Measurements from ENCODE around the gene FIGN.

FIGN gene

GRCh38 chr2:163757814-163758213 is 22.0 kb upstream of the FIGN start:
- Histone ChIP-seq H3K27ac (no peak overlapping the region), H3K4me3 (no peak overlapping the region)
- TF ChIP-seq CTCF (IDR thresholded peaks at IDR 0.05) = no peak
- DNase-seq (ENCODE audit: low spot score) = no peak

DNA sequence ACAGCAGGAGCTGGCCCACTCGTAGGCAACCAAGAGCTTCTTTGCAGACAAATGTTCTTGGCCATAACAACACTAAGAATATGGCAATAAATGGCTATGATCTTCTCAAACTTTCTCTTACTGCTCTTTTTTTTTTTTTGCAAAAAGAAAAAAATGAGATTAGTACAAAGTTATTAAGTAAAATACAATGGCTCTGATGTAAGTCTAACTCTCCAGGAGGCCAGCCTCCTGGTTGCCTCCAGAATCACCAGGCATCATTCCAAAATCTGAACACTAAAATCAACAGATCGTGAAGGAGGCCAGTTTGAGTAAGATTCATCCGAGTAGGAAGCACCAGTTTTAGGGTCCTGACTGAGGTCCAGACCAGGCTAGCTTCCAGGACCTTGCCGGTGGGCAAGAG is 20.8 kb upstream of the FIGN start:
- no peak overlapping the region for H3K27ac ChIP-seq
- TF ChIP-seq CTCF (IDR thresholded peaks at IDR 0.05) = no peak

GRCh38 chr2:163755366-163755765 is 19.6 kb upstream of the FIGN start:
- Histone ChIP-seq H3K4me3 (no peak overlapping the region), H3K27ac (no peak overlapping the region)
- no peak for DNase-seq (ENCODE audit: low spot score)

More for the DNA sequence above, 20.8 kb upstream of the FIGN start:
- no peak for DNase-seq (ENCODE audit: low spot score)
- no peak overlapping the region for H3K4me3 ChIP-seq

DNA sequence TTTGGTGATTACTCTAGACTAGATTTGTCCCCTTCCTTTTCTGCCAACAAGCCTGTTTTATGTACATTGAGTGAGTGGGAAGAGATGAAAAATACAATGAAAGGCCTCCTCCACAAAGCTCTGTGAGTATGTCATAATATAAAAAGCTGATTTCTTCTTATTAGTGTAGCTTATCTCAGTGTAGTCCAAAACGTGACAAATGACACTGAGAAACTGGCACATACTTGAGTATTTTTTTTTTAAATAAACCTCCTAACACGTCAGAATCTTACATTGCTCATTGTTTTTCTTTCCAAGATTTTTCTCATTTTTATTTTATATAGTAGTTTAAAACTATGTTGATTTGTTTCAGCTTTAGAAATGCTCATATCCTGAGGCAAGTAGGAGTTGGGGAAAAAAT is 17.9 kb upstream of the FIGN start:
- Histone ChIP-seq H3K27ac (no peak overlapping the region), H3K4me3 (no peak overlapping the region)
- no peak for DNase-seq (ENCODE audit: low spot score)
- TF ChIP-seq CTCF (IDR thresholded peaks at IDR 0.05) = no peak

More at GRCh38 chr2:163755366-163755765, 19.6 kb upstream of the FIGN start:
- no peak for TF ChIP-seq CTCF (IDR thresholded peaks at IDR 0.05)

DNA sequence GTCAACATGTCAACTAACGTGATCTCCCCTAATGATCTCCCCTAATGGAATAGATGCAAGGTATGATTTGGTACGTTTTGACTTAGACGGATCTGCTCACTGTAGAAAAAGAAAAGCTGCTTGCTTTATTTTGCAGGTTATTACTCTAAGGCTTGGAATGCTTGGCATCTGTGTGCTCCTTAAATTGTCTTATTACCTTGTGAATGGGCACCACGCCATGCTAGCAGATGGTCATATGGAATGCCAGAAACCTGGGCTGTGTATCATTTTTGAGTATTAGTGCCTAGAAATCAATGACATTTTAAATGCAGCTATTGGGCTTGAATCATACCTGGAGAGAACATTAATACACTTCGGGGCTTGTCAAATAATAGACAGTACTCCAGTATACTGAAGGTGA is 16.5 kb upstream of the FIGN start:
- Histone ChIP-seq H3K4me3 (no peak overlapping the region), H3K27ac (no peak overlapping the region)
- no peak for TF ChIP-seq CTCF (IDR thresholded peaks at IDR 0.05)
- DNase-seq (ENCODE audit: low spot score) = no peak

DNA sequence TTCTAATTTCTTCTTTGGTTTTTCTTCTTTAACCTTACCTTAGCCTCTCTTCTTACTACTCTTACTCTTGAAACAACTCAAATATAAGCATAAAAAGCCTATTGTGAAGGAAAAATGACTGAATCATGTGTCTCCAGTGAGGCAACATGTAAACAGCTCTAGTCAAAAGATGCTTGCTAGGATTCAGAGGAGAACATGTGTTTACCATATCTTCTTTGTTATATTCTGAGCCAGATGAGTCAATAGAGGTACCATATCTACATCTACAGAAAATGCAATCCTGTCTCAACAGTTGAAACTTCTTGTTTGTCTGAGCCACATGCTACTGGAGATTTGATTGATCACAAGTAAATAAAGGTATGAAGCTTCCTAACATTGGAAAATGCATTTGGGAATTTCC is 15.9 kb upstream of the FIGN start:
- no peak for DNase-seq (ENCODE audit: low spot score)
- no peak overlapping the region for H3K27ac ChIP-seq
- TF ChIP-seq CTCF (IDR thresholded peaks at IDR 0.05) = no peak
- H3K4me3 ChIP-seq = no peak overlapping the region

- TF ChIP-seq CTCF (IDR thresholded peaks at IDR 0.05) = no peak
- no peak overlapping the region for H3K4me3 ChIP-seq
- DNase-seq (ENCODE audit: low spot score) = no peak
- H3K27ac ChIP-seq = no peak overlapping the region
Observed at GRCh38 chr2:163748420-163748819, 12.6 kb upstream of the FIGN start.
